PFSK-1 (cell line): ENCODE measurements around the gene RHOBTB3.

Experiments
- FOXP2 ChIP-seq: optimal IDR thresholded peaks from 2 replicates; pipeline ENCODE3; 2011; ENCODE audit warnings: borderline replicate concordance, control low read depth, inconsistent platforms; ENCODE audit not compliant: insufficient read depth; ENCODE audit errors: extremely low read length, extremely low read depth
- POLR2AphosphoS5 ChIP-seq: IDR thresholded peaks from 2 replicates; pipeline ENCODE4 v1.6.1; 2012; ENCODE audit warnings: low read depth, mild to moderate bottlenecking, control low read depth, low read length, moderate library complexity
- REST ChIP-seq, 2 experiments: IDR thresholded peaks; 2 replicates each; pipeline versions ENCODE4 v1.6.1 to v1.8.0; 2011 to 2012; ENCODE audit warnings: low read depth in 2 of 2, low read length in 2 of 2, control low read depth in 1 of 2, inconsistent platforms in 1 of 2, mild to moderate bottlenecking in 1 of 2, moderate library complexity in 1 of 2; ENCODE audit not compliant: insufficient read depth in 1 of 2
- SIN3A ChIP-seq: IDR thresholded peaks from 2 replicates; pipeline ENCODE4 v1.6.1; 2012; ENCODE audit warnings: mild to moderate bottlenecking, low read length, moderate library complexity, borderline replicate concordance; ENCODE audit not compliant: insufficient read depth
- TAF1 ChIP-seq: IDR thresholded peaks from 2 replicates; pipeline ENCODE4 v1.6.1; 2012; ENCODE audit warnings: low read length, control low read depth, borderline replicate concordance; ENCODE audit not compliant: insufficient read depth

RHOBTB3 gene

DNA sequence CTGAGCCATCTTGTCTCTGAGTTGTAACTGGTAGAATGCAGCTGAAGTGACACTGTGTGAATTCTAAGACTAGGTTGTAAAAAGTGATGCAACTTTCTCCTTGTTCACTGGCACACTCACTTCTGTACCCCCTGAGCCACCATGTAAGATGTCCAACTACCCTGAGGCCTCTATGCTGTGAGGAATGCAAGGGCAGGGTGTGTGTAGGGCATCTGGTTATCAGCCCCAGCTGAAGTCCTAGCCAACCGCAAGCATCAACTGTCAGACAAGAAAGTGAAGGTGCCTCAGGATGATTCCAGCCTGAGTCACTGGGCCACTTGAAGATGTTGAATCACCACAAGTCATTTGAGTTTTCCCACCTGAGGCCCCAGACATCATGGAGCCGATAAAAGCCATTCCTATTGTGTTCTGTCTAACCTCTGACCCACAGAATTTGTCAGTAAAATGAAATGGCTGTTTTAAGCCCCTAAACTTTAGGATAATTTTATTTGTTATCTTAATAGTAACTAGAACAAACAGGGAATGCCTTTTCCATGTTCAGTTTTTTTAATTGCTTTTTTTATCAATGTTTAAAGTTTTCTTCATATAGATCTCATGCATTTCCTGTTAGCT lies 18.7 kb upstream of the RHOBTB3 start:
- TF ChIP-seq TAF1 (no peak), SIN3A (no peak), POLR2AphosphoS5 (no peak), FOXP2 (no peak)

DNA sequence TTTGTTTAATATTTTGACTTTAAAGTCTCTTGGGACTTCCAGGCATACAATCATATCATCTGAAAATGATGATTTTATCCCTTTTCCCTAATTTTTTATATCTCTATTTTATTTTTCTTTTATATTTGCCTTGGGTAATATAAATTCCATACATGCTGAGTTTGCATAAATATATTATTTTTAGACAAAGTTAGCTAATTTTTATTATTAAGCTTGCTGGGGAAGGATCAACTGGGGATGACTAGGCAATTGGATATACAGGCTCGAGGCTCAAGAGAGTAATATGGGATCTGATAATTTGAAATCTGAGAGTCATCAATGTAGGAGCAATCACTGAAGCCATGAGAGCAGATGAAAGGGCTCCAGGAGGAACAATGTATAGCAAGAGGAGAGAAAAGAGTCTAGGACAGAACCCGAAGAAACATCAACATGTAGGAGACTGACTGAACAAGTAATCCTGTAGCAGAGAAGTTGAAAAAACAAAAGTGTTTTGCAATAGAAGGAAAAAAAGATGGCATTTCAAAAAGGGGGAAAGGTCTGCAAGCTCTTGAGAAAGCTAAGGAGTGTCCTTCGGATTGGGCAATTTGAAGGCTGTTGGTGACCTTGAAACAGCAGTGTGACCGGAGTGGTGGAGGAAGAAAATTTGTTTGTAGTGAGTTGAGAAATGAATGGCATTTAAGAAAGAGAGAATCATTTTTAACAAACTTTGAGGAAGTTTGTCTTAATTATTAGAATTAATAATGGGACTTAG lies 17.0 kb upstream of the RHOBTB3 start:
- TF ChIP-seq POLR2AphosphoS5 (no peak), FOXP2 (no peak), TAF1 (no peak), REST (IDR thresholded peaks at IDR 0.05; ENCODE audit: insufficient read depth in 1 of 2, low read depth in 2 of 2, low read length in 2 of 2) (no peak), SIN3A (no peak)

DNA sequence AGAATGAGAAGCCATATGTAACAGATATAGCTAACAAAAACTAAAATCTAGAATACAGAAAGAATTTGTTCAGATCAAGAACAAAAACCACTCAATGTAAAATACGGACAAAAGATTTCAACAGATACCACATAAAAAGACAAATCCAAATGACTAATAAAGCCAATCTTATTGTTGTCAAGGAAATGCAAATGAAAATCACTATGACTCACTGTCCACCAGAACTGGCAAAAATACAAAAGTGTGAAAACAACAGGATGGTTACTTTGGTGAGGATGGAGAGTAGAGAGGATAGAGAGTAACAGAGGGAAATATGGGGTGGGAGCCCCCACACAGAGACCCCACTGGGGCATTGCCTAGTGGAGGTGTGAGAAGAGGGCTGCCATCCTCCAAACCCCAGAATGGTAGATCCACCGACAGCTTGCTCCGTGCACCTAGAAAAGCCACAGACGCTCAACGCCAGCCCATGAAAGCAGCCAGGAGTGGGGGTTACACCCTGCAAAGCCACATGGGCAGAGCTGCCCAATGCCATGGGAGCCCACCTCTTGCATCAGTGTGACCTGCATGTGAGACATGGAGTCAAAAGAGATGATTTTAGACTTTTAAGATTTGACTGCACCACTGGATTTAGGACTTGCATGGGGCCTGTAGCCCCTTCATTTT lies 15.2 kb upstream of the RHOBTB3 start:
- no peak for TF ChIP-seq POLR2AphosphoS5
- no peak for TF ChIP-seq REST (IDR thresholded peaks at IDR 0.05; ENCODE audit: insufficient read depth in 1 of 2, low read depth in 2 of 2, low read length in 2 of 2)
- TF ChIP-seq TAF1, result no peak
- no peak for TF ChIP-seq FOXP2
- TF ChIP-seq SIN3A, result no peak

- TF ChIP-seq TAF1 (no peak), REST (IDR thresholded peaks at IDR 0.05; ENCODE audit: insufficient read depth in 1 of 2, low read depth in 2 of 2, low read length in 2 of 2) (no peak)
Measured at GRCh38 chr5:95717439-95717838, 13.7 kb upstream of the RHOBTB3 start.

DNA sequence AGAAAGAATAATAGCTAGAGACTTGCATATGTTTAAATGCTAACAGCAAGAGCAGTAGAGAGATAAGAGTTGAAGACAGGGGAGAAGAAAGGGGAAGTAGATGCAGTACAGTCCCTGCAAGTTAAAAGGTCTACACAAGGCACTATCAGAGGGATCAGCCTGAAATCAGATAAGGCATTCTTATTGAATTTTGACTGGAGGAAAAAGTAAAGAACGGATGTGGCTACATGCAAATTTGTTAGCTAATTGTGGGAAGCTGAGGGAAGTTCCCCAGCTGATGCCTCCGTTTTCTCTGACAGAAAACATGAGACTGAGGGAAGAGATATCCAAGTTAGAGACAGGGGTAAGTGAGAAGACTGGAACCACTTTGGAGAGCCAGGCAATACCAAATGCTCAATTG lies 12.9 kb upstream of the RHOBTB3 start:
- TF ChIP-seq REST (IDR thresholded peaks at IDR 0.05; ENCODE audit: insufficient read depth in 1 of 2, low read depth in 2 of 2, low read length in 2 of 2), result no peak; a peak in 1 of 4 replicates
- no peak for TF ChIP-seq FOXP2
- no peak for TF ChIP-seq POLR2AphosphoS5
- TF ChIP-seq TAF1, result no peak
- TF ChIP-seq SIN3A, result no peak
